ENCODE results near the gene CEP112. TPM values are rescaled to one million over a fixed set of nuclear protein-coding genes. Genes with fewer than 3 reads are reported as not detected.

Gene CEP112
- total RNA-seq, 1 donor from 2014 or later, result 13.6 TPM

- intact Hi-C loops (cut with micrococcal nuclease), result no loop called here
- DNase-seq, result no peak
- no peak for ATAC-seq
Measured at GRCh38 chr17:65618516-65618915, 573.4 kb downstream of the CEP112 start.

DNA sequence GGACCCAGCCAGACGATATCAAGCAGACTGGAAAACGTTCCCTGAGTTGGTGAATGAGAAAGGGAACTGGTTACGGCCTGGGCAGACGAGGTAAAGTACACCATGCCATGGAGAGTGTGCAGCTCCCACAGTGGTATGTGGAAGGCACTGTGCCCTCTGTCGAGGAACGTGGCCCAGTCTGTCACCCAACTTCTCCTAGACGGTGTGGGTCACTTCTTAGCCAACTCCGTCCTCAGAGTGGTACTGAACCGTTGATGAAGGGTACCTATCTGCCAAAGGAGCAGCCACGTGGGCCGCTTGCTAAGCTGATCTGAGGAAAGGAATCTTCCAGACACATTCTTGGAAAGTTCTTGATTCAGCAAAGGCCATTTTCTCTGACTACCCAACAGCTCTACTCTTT lies 574.4 kb downstream of the CEP112 start:
- intact Hi-C loops (cut with micrococcal nuclease), result no loop called here
- ATAC-seq (no peak), DNase-seq (no peak)

GRCh38 chr17:65609749-65610148 lies 582.2 kb downstream of the CEP112 start:
- ATAC-seq, result no peak
- DNase-seq, result no peak
- intact Hi-C loops (cut with micrococcal nuclease), result no loop called here

DNA sequence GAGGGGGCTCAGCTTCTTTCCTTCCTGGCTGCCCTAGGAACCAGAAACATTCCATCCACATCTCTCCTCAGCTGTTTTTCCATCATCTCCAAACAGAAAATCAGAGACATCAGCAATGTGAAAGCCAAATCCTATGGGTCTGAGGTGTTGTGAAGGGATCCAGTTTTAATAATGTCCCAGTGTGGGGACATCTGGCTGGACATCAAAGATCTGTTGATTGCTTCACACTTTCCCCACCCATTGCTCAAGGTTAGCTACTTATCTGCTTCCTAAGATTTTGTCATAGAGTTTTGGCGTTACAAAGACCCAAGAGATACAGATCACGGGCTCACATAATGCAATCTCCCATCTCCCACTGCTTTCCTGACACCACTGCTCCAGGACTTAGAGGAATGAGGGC lies 582.6 kb downstream of the CEP112 start:
- intact Hi-C loops (cut with micrococcal nuclease), result no loop called here
- DNase-seq, result no peak
- ATAC-seq, result no peak

DNA sequence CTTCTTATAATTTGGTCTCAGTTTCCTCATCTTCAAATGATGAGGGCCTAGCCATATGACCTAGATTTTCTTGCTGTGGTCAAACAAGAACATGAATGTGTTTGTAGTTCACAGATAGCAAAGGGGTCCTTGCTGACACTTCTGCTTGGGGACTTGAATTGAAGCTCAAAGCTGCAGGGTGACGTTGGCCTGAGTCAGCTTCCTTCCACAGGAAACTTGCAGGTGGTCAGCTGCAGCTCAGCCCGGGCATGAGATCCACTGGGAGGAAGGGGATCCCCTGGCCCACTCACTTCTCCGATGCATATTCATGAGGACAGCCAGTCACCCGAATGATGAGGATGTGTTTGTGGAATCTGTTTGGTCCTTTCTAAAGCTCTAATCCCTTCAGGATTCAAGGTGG lies 587.9 kb downstream of the CEP112 start:
- intact Hi-C loops (cut with micrococcal nuclease), result no loop called here
- ATAC-seq (no peak), DNase-seq (no peak)

DNA sequence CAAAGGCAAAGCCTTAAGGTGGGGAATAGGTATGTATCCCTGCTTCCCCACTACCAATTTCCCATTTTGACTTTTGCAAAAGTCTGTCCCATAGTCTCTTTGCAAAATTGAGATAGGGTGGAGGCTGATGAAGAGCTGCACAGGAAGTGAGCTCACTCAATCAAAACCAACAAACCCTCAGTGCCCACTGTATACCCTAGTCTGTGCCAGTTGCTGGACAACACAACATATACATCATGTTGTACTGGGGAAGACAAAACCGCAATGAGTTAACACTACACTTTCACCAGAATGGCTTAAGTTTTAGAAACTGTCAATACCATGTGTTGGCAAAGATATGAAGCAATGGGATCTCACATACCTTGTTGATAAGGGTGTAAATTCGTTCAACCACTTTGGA lies 590.1 kb downstream of the CEP112 start:
- DNase-seq (no peak), ATAC-seq (no peak)
- intact Hi-C loops (cut with micrococcal nuclease), result no loop called here

GRCh38 chr17:65601145-65601544 lies 590.8 kb downstream of the CEP112 start:
- no peak for DNase-seq
- intact Hi-C loops (cut with micrococcal nuclease), result no loop called here
- ATAC-seq, result no peak

GRCh38 chr17:65600518-65600917 lies 591.4 kb downstream of the CEP112 start:
- ATAC-seq, result no peak
- no peak for DNase-seq
- intact Hi-C loops (cut with micrococcal nuclease), result no loop called here

DNA sequence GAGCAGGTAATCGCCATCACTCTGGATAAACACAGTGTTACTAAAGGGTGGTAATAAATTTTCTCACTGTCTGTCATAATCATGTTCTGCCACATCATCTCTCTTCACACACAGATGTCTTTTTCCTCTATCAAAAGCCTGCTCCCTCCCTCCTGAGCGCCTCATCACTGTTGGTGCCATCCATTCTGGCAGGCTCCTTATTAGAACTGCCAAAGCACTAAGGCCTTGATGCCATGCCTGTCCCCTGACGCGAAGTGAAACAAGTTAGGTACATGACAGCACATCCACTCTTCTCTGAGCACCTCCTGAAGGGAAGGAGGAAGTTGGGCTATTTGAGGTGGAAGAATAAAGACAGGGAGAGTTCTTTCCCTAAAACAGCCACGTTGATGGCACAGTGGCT lies 592.3 kb downstream of the CEP112 start:
- DNase-seq, result no peak
- intact Hi-C loops (cut with micrococcal nuclease), result no loop called here
- peak; percentile 64 for ATAC-seq

DNA sequence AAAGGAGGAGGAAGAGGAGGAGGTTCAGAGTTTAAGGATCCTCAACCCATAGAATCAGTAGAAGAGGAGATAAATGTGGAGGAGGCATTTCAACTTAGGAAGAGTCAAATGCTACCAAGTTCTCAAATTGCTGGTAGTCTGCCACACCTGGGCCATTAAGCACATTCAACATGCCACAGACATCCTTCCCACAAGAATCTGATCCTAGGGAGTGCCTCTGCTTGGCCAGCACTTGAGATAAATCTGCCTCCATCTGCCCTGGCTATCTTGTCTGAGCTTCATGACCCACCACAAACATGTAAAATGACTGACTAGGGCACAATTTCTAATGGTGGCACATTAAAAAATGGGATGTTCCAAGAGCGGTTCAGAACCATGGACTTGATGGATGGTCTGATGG lies 593.2 kb downstream of the CEP112 start:
- ATAC-seq (no peak), DNase-seq (no peak)
- intact Hi-C loops (cut with micrococcal nuclease), result no loop called here

GRCh38 chr17:65595071-65595656 lies 596.8 kb downstream of the CEP112 start:
- intact Hi-C loops (cut with micrococcal nuclease), result no loop called here
- ATAC-seq (peak; percentile 36), DNase-seq (no peak)

- ATAC-seq, result peak; percentile 34
- intact Hi-C loops (cut with micrococcal nuclease), result no loop called here
- DNase-seq, result no peak
Measured at GRCh38 chr17:65593855-65594845, 597.8 kb downstream of the CEP112 start.

DNA sequence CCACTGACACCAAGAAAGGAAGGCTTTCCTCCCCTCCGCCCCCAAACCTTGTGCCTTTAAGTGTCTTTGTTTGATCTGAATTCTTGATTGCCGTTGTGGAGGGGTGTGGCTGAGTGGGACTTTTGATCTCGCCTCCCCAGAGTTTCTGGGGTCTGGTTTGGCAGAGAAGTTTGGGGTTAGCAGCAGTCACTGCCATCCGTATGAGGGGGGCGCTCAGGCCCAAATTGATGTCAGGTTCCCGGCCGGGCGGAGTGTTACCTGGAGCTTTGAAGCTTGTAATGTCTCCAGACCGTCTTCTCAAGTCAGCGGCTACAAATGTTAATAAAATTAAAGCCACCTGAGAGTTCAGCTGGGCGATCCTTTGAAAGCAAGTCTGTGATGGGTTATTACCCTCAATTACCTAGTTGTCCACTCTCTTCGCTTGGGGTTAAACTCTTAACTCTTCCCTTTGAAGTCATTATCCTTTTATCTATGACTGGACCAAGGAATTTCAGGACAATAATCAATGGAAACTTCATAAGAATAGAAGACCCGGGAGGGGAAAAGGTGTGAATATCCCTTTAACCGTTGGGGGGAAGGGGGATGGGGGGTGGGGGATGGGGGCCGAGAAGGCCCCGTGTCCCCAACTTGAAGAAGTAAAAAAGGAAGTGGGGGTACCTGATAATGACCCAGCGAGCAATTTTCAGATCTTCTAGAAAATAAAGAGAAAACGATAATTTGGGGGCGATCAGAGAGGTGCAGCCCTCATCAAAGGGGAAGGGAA lies 598.7 kb downstream of the CEP112 start:
- DNase-seq, result no peak
- no peak for ATAC-seq
- intact Hi-C loops (cut with micrococcal nuclease), result no loop called here

DNA sequence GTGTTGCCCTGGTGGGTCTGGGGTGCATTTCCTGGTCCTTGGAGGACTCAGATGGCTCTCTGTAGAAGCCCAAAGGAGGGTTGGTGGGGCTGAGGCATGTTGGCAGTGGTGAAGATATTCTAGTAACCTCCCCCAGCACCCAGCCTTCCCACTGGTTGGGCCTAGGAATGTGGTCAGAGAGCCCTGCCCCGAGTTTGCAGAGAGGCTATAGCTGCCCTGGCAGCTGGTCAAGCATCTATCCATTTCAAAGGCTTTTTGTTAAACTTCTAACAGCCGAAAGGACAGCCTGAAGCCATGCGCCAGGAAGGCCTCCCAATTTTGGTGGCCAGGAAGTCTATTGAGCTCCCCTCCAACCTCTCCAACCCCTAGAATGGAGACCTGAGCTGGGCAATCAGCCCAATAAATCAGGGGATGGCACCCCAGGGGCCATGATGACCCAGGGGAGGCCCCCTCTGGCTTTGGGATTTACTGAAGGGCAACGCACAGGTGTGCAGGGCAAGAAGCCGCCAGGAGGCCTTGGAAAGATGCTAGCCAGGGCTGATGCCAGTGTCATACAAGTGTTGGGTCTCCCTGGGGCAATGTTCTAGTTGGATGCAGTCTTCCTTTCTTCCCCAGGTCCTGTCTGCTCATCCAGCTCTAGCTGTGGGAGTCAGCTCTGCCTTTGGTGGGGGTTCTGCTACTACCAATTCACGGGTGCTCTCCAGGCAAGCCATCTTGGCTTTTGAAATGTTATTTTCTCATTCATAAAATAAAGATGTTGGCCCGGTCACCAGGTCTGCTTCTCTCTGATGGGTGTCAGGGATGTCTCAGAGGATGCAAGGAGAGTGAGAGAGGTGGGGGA lies 599.6 kb downstream of the CEP112 start:
- intact Hi-C loops (cut with micrococcal nuclease), result no loop called here
- DNase-seq, result no peak
- ATAC-seq, result no peak

DNA sequence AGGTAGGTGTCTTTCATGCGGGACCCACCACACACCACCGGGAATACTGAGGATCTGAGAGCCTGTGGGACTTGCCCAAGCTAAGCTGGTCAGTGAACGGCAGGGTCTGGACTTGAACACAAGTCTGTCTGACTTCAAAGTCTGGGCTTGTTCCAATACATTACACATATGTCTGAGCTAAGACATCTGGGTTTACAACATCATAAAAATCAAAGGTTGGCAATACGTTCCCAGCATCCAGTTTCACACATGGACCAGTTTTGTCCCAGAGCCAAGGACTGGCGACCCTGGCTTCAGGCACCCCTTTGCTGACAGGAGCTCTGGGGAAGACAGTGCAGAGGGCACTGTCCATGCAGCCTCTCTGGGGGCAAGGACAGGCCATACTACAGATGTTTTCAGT lies 602.6 kb downstream of the CEP112 start:
- ATAC-seq, result no peak
- intact Hi-C loops (cut with micrococcal nuclease), result no loop called here
- DNase-seq, result no peak

- ATAC-seq (peak; percentile 76), DNase-seq (peak; percentile 70)
- intact Hi-C loops (cut with micrococcal nuclease), result no loop called here
Measured at GRCh38 chr17:65588181-65588808, 603.6 kb downstream of the CEP112 start.

GRCh38 chr17:65587534-65588180 lies 604.3 kb downstream of the CEP112 start:
- intact Hi-C loops (cut with micrococcal nuclease), result no loop called here
- peak; percentile 48 for ATAC-seq
- no peak for DNase-seq

DNA sequence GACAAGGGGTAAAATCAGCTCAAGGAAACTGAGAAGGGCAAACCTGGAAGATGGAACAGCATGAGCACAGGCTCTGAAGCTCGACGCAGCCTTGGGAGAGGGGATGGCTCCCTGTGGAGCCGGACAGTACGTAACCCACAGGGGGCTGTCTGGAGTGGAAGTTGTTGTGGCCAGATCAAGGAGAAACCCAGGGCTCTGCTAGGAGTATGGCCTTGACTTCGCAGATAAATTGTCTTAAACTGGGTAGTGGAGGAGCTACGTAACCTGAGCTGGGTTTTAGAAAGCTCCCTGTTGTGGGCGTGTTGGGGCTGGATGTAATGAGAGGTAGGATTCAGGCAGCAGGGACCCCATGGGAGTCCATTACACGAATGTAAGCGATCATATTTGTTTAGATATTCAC lies 605.0 kb downstream of the CEP112 start:
- intact Hi-C loops (cut with micrococcal nuclease), result no loop called here
- ATAC-seq, result no peak

More for the DNA sequence above, 605.0 kb downstream of the CEP112 start:
- DNase-seq, result no peak
